ENCODE measurements around the gene USP47.

DNA sequence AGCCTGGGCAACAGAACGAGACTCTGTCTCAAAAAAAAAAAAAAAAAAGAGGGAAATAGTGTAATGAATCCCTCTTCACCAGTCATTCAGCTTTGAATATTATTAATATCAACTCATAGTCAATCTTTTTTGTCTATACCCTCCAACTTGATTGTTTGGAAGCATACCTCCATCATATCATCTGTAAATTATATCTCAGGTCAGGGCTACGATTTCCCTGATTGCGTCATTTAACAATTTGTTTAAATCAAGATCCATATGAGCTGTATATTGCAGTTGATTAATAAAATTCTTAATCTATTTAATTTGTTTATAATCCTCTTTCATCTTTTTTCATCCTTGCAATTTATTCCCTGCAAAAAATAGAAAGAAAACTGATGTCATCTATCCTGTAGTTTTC lies 60.2 kb downstream of the USP47 start:
- no peak for TF ChIP-seq POLR2AphosphoS5 (IDR thresholded peaks at IDR 0.05; ENCODE audit: low read depth)
- TF ChIP-seq, protein P1, sequence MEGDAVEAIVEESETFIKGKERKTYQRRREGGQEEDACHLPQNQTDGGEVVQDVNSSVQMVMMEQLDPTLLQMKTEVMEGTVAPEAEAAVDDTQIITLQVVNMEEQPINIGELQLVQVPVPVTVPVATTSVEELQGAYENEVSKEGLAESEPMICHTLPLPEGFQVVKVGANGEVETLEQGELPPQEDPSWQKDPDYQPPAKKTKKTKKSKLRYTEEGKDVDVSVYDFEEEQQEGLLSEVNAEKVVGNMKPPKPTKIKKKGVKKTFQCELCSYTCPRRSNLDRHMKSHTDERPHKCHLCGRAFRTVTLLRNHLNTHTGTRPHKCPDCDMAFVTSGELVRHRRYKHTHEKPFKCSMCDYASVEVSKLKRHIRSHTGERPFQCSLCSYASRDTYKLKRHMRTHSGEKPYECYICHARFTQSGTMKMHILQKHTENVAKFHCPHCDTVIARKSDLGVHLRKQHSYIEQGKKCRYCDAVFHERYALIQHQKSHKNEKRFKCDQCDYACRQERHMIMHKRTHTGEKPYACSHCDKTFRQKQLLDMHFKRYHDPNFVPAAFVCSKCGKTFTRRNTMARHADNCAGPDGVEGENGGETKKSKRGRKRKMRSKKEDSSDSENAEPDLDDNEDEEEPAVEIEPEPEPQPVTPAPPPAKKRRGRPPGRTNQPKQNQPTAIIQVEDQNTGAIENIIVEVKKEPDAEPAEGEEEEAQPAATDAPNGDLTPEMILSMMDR (conservative IDR thresholded peaks at IDR 0.05; ENCODE audit: low read depth in 2 of 2) = no peak
- TF ChIP-seq, protein P2, sequence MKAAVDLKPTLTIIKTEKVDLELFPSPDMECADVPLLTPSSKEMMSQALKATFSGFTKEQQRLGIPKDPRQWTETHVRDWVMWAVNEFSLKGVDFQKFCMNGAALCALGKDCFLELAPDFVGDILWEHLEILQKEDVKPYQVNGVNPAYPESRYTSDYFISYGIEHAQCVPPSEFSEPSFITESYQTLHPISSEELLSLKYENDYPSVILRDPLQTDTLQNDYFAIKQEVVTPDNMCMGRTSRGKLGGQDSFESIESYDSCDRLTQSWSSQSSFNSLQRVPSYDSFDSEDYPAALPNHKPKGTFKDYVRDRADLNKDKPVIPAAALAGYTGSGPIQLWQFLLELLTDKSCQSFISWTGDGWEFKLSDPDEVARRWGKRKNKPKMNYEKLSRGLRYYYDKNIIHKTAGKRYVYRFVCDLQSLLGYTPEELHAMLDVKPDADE (IDR thresholded peaks at IDR 0.05) = no peak
- TF ChIP-seq, protein P3, sequence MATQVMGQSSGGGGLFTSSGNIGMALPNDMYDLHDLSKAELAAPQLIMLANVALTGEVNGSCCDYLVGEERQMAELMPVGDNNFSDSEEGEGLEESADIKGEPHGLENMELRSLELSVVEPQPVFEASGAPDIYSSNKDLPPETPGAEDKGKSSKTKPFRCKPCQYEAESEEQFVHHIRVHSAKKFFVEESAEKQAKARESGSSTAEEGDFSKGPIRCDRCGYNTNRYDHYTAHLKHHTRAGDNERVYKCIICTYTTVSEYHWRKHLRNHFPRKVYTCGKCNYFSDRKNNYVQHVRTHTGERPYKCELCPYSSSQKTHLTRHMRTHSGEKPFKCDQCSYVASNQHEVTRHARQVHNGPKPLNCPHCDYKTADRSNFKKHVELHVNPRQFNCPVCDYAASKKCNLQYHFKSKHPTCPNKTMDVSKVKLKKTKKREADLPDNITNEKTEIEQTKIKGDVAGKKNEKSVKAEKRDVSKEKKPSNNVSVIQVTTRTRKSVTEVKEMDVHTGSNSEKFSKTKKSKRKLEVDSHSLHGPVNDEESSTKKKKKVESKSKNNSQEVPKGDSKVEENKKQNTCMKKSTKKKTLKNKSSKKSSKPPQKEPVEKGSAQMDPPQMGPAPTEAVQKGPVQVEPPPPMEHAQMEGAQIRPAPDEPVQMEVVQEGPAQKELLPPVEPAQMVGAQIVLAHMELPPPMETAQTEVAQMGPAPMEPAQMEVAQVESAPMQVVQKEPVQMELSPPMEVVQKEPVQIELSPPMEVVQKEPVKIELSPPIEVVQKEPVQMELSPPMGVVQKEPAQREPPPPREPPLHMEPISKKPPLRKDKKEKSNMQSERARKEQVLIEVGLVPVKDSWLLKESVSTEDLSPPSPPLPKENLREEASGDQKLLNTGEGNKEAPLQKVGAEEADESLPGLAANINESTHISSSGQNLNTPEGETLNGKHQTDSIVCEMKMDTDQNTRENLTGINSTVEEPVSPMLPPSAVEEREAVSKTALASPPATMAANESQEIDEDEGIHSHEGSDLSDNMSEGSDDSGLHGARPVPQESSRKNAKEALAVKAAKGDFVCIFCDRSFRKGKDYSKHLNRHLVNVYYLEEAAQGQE (IDR thresholded peaks at IDR 0.05; ENCODE audit: unreplicated experiment) = no peak
- no peak for TF ChIP-seq JUNB (IDR thresholded peaks at IDR 0.05; ENCODE audit: unreplicated experiment)
- no peak for TF ChIP-seq EZH2 (IDR thresholded peaks at IDR 0.05; ENCODE audit: low read depth, unreplicated experiment)
- no peak for TF ChIP-seq EZH2phosphoT487 (IDR thresholded peaks at IDR 0.05; ENCODE audit: unreplicated experiment)
